Spinal cord (tissue), 10 donors: ENCODE results near the gene ARL3. TPM values are rescaled to one million over a fixed set of nuclear protein-coding genes. Genes with fewer than 3 reads are reported as not detected.

Source experiments
- DNase-seq, 6 donors: peaks; one replicate each; pipeline versions ENCODE4 v3.0.0 to v3.0.0-alpha.2; 2013 to 2015; ENCODE audit warnings: low spot score in 6 of 6, low read depth in 4 of 6
- H3K27ac ChIP-seq: one replicate; pipeline ENCODE4 v1.5.1; 2013; ENCODE audit warnings: low read depth, low read length, control low read depth
- H3K27me3 ChIP-seq: one replicate; pipeline ENCODE4 v1.6.1; 2013; ENCODE audit warnings: low read length; ENCODE audit not compliant: control insufficient read depth, insufficient read depth
- H3K36me3 ChIP-seq: one replicate; pipeline ENCODE4 v1.6.1; 2013; ENCODE audit warnings: low read length; ENCODE audit not compliant: control insufficient read depth, insufficient read depth
- H3K4me1 ChIP-seq: one replicate; pipeline ENCODE4 v1.6.1; 2013; ENCODE audit warnings: low read length; ENCODE audit not compliant: control insufficient read depth, insufficient read depth
- H3K4me3 ChIP-seq: one replicate; pipeline ENCODE4 v1.5.1; 2013; ENCODE audit warnings: low read depth, low read length, control low read depth
- H3K9me3 ChIP-seq: one replicate; pipeline ENCODE4 v1.6.1; 2013; ENCODE audit warnings: low read length; ENCODE audit not compliant: control insufficient read depth, insufficient read depth
- WGBS: methylation state at CpG from one replicate; pipeline ENCODE4 v1.1.5; 2013; ENCODE audit warnings: missing lambda C conversion rate; ENCODE audit not compliant: insufficient coverage; 5-methylcytosine and 5-hydroxymethylcytosine counted together
- polyA plus RNA-seq, 2 donors: library from polyadenylated mRNA; unstranded; fragments of 120-200 nt; gene quantifications; one replicate each; pipeline ENCODE4 v1.2.1, GENCODE V29; 2013; ENCODE audit not compliant: insufficient read length in 2 of 2
- total RNA-seq, 2 donors: library from RNA; depleted of rRNA in 1 of 2; stranded (reverse); fragments of 120-200 nt in 1 of 2; fragments of >200 nt in 1 of 2; gene quantifications; one replicate each; pipeline versions ENCODE4 v1.2.3 to v1.2.4, GENCODE V29; 2013 to 2014
- donor health status: healthy.

The ARL3 gene
- total and polyA plus RNA-seq, 4 donors: 22.6 to 61.1 (median 40.6) TPM

DNA sequence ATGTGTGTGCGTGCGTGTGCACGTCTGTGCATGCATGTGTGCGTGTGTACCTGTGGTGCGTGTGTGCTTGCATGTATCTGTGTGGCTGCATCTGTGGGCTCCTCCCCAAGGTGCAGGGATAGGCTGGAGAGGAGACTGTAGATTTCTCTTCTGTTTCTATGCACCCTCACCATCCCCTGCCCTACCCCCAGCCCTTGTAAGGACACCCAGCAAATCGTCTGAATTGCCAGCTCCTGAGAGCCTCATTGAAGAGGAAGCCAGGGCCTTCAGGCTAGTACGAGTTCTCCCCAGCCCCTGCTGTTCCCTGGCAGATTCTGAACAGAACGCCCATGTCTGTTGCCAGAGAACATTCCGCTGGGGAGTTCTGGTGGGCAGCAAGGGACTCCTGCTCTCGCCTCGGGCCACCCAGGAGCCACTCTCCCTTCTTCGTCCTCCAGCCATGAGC, 86.9 kb downstream of the ARL3 start:
- peak in 2 of 6 donors; percentile 70 to 83 for DNase-seq
- H3K27ac ChIP-seq: peak overlapping the region; percentile 87
- 48% methylated on average over 9 of the region's 12 CpGs for WGBS
- no peaks in the 10 kb centered on the region for H3K27me3 ChIP-seq
- no peaks in the 10 kb centered on the region for H3K9me3 ChIP-seq
- peaks cover 86% of the 10 kb centered on the region for H3K4me1 ChIP-seq
- H3K4me3 ChIP-seq: no peak overlapping the region
- H3K36me3 ChIP-seq: peaks cover 47% of the 10 kb centered on the region

DNA sequence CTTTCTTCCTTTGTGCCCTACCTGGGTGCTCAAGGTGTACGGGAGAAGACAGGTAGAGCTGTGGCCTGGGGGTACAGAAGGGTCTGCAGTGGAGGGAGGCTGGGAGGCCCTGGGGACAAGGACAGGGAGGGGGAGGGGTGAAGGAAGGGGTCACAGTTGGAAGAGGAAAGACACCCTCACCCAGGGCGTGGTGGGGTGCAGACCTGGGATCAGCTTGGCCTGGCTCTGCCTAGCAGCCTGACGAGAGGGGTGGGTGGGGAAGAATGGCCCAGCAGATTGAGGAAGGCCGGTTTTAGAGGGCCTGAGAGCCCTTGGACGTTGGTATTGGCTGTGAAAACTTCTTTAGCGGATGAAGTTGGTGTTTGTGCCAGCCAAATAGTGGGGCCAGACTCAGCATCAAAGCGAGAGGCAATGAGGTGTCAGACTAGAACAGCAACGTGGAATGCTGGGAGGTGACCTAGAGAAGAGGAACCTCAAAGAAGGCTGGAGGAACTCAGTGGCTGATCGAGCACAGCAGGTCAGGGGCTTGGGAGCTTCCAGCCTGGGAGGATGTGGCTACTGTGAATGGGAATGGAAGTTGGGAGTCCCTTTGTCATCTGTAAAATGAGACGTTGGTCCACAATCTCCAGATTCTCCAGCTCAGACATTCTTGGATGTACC, 88.0 kb downstream of the ARL3 start:
- Histone ChIP-seq H3K4me3 (no peak overlapping the region), H3K27me3 (no peaks in the 10 kb centered on the region), H3K9me3 (no peaks in the 10 kb centered on the region), H3K4me1 (peaks cover 85% of the 10 kb centered on the region), H3K27ac (peak overlapping the region; percentile 87), H3K36me3 (peaks cover 46% of the 10 kb centered on the region)
- WGBS: 68% methylated on average over 9 of the region's 10 CpGs
- no peak for DNase-seq

DNA sequence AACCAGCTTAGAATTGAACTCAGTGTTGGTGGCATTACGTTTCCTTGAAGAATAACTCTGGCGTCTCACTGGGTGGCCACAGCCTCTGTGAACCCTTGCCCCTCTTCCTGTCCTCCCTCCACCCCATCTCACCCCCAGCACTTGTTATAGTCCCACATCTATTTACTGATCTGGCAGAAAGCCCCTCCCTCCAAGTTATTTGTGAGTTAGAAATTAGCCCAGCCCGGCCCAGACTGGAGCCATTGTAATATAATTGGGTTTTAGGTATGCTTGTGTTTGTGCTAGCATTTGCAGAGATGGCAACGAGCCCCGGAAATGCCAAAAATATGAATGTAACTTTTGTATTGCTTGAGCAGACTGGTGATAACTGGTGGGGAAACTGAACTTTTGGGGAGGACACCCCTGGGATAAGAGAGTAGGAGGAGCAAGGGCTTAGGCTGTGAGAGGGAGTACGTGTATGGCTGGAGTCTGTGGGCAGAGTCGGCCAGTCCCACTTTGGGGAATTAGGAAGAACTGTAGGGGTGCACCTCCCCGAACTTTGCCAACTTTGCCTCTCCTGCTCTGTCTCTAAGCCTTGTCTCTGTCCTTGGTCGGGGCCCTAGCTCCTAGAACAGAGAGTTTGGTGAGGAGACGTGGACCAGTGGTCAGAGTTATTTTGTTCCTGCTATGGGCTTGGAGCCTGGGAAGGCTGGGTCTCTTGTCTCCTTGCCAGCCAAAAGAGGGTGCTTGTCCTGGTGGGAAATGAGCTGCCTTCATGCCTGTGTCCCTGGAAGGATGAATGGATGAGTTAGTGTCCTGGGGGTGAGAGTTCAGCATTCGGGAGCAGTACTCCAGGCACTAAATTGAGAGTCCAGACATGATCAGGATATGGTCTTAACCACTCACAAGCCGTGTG, 89.2 kb downstream of the ARL3 start:
- H3K9me3 ChIP-seq: no peaks in the 10 kb centered on the region
- WGBS: 78% methylated on average over 10 of the region's 12 CpGs
- H3K36me3 ChIP-seq: peaks cover 46% of the 10 kb centered on the region
- H3K4me1 ChIP-seq: peaks cover 85% of the 10 kb centered on the region
- no peak overlapping the region for H3K4me3 ChIP-seq
- no peaks in the 10 kb centered on the region for H3K27me3 ChIP-seq
- H3K27ac ChIP-seq: peak overlapping the region; percentile 53
- no peak for DNase-seq

GRCh38 chr10:102624094-102624493, 90.1 kb downstream of the ARL3 start:
- H3K36me3 ChIP-seq: peaks cover 50% of the 10 kb centered on the region
- peaks cover 85% of the 10 kb centered on the region for H3K4me1 ChIP-seq
- no peaks in the 10 kb centered on the region for H3K9me3 ChIP-seq
- H3K27ac ChIP-seq: no peak overlapping the region
- WGBS: 64% methylated on average over 2 of the region's 3 CpGs
- no peaks in the 10 kb centered on the region for H3K27me3 ChIP-seq
- no peak overlapping the region for H3K4me3 ChIP-seq
- DNase-seq: no peak

Other genes with a start within 250 kb of the ARL3 start
- 100 to 1,000 TPM; 113 to 134 TPM for gene ACTR1A, start 211.7 kb downstream of the ARL3 start, total RNA-seq
- 100 to 1,000 TPM; 175 to 177 TPM for gene ACTR1A, start 211.7 kb downstream of the ARL3 start, polyA plus RNA-seq
- gene SUFU, start 210.4 kb downstream of the ARL3 start, total RNA-seq: 10 to 100 TPM in 1 of 2 donors, 1 to 10 TPM in 1; 6.8 to 11.0 TPM
- 10 to 100 TPM; 24.8 to 27.0 TPM for gene SUFU, start 210.4 kb downstream of the ARL3 start, polyA plus RNA-seq
- 10 to 100 TPM; 42.2 to 59.8 TPM for gene TRIM8, start 69.9 kb downstream of the ARL3 start, total RNA-seq
- gene TRIM8, start 69.9 kb downstream of the ARL3 start, polyA plus RNA-seq: 100 to 1,000 TPM; 144 to 156 TPM
- gene SFXN2, start 239 bp upstream of the ARL3 start, total RNA-seq: 1 to 10 TPM; 6.9 to 9.9 TPM
- gene SFXN2, start 239 bp upstream of the ARL3 start, polyA plus RNA-seq: 10 to 100 TPM in 1 of 2 donors, 1 to 10 TPM in 1; 8.0 to 14.6 TPM
- 10 to 100 TPM; 39.8 to 55.1 TPM for gene WBP1L, start 29.6 kb upstream of the ARL3 start, total RNA-seq
- gene WBP1L, start 29.6 kb upstream of the ARL3 start, polyA plus RNA-seq: 10 to 100 TPM; 45.6 to 52.8 TPM
- under 1 TPM; 0.44 to 0.79 TPM for gene CYP17A1, start 123.0 kb upstream of the ARL3 start, total RNA-seq
- gene CYP17A1, start 123.0 kb upstream of the ARL3 start, polyA plus RNA-seq: under 1 TPM; 0.63 to 0.66 TPM
- 10 to 100 TPM; 46.2 to 49.3 TPM for gene BORCS7, start 139.9 kb upstream of the ARL3 start, total RNA-seq
- 10 to 100 TPM; 46.8 to 65.1 TPM for gene BORCS7, start 139.9 kb upstream of the ARL3 start, polyA plus RNA-seq
- 10 to 100 TPM in 1 of 2 donors, 1 to 10 TPM in 1; 7.8 to 10.7 TPM for gene AS3MT, start 155.1 kb upstream of the ARL3 start, total RNA-seq
- 10 to 100 TPM; 11.1 to 11.8 TPM for gene AS3MT, start 155.1 kb upstream of the ARL3 start, polyA plus RNA-seq
- gene CNNM2, start 203.9 kb upstream of the ARL3 start, total RNA-seq: 10 to 100 TPM in 1 of 2 donors, 1 to 10 TPM in 1; 9.5 to 13.0 TPM
- 10 to 100 TPM; 12.6 to 13.8 TPM for gene CNNM2, start 203.9 kb upstream of the ARL3 start, polyA plus RNA-seq